B cell (primary cell): Measurements from ENCODE around the gene PDGFRB. TPM values are rescaled to one million over a fixed set of nuclear protein-coding genes. Genes with fewer than 3 reads are reported as not detected.

ENCODE experiments used
- ATAC-seq: fragments of 200-7000 bp; cut with Tn5 transposase; one replicate; pipeline ENCODE4 v1.10.0; 2021; ENCODE audit warnings: low read depth, mild to moderate bottlenecking, moderate number of reproducible peaks, moderate library complexity
- CTCF ChIA-PET: fragments of 350-600 bp; sonication (Branson Sonifier 250); formaldehyde crosslinking; loops from one replicate; lab custom pipeline; 2021; ENCODE audit warnings: antibody characterized with exemption, inconsistent platforms; lab: Charles Lee
- POLR2A ChIA-PET: fragments of 350-600 bp; sonication (Branson Sonifier 250); formaldehyde crosslinking; loops from one replicate; lab custom pipeline; 2021; ENCODE audit warnings: antibody characterized with exemption; lab: Charles Lee
- DNase-seq: peaks from one replicate; pipeline ENCODE4 v3.0.0; 2013
- H2AFZ ChIP-seq: 2 replicates; pipeline ENCODE4 v1.6.1; 2012; ENCODE audit warnings: mild to moderate bottlenecking, low read depth, low read length; ENCODE audit not compliant: insufficient read depth, poor library complexity, severe bottlenecking
- H3K27ac ChIP-seq, 2 donors: 1 replicate in 1 of 2; 2 replicates in 1 of 2; pipeline ENCODE4 v1.5.1; 2012 to 2013; ENCODE audit warnings: low read length in 2 of 2, mild to moderate bottlenecking in 2 of 2, moderate library complexity in 1 of 2
- H3K27me3 ChIP-seq, 4 experiments: fragments of 200-600 bp in 1 of 4; sonication (generic) in 1 of 4; replicated peaks in 1 of 4; 1 replicate in 2 of 4; 2 replicates in 2 of 4; pipeline versions ENCODE4 v1.6.1 to v1.7.0; 2013 to 2016; ENCODE audit warnings: low read length in 3 of 4, mild to moderate bottlenecking in 2 of 4, mixed read lengths in 1 of 4, moderate library complexity in 1 of 4; ENCODE audit not compliant: insufficient read depth in 4 of 4, control insufficient read depth in 3 of 4; ENCODE audit errors: control extremely low read depth in 1 of 4
- H3K36me3 ChIP-seq, 2 experiments: replicated peaks in 1 of 2; 1 replicate in 1 of 2; 2 replicates in 1 of 2; pipeline versions ENCODE4 v1.6.1 to v1.7.1; 2013; ENCODE audit warnings: low read length in 1 of 2; ENCODE audit not compliant: insufficient read depth in 2 of 2, control insufficient read depth in 1 of 2; ENCODE audit errors: control extremely low read depth in 1 of 2, extremely low read depth in 1 of 2
- H3K4me1 ChIP-seq, 2 donors: fragments of 200-600 bp in 1 of 2; sonication (generic) in 1 of 2; 1 replicate in 1 of 2; 2 replicates in 1 of 2; pipeline versions ENCODE4 v1.5.1 to v1.6.1; 2013 to 2017; ENCODE audit warnings: low read length in 2 of 2; ENCODE audit not compliant: control insufficient read depth in 2 of 2, insufficient read depth in 2 of 2
- H3K4me2 ChIP-seq: replicated peaks from 2 replicates; pipeline ENCODE3; 2012; ENCODE audit warnings: mild to moderate bottlenecking, low read depth, low read length; ENCODE audit not compliant: poor library complexity, severe bottlenecking
- H3K4me3 ChIP-seq, 5 experiments: fragments of 200-600 bp in 1 of 5; sonication (generic) in 1 of 5; 1 replicate in 3 of 5; 2 replicates in 2 of 5; pipeline versions ENCODE4 v1.5.1 to v1.7.0; 2011 to 2016; ENCODE audit warnings: low read length in 4 of 5, mild to moderate bottlenecking in 4 of 5, low read depth in 2 of 5, control low read depth in 1 of 5, moderate library complexity in 1 of 5; ENCODE audit not compliant: insufficient read depth in 1 of 5; ENCODE audit errors: control extremely low read depth in 1 of 5, extremely low read depth in 1 of 5
- H3K79me2 ChIP-seq: fragments of 200-600 bp; sonication (generic); one replicate; pipeline ENCODE4 v1.6.0; 2016; ENCODE audit warnings: low read length; ENCODE audit not compliant: control insufficient read depth, insufficient read depth
- H3K9ac ChIP-seq: fragments of 200-600 bp; sonication (generic); 2 replicates; pipeline ENCODE4 v1.6.1; 2017; ENCODE audit warnings: mild to moderate bottlenecking, low read length, moderate library complexity
- H3K9me3 ChIP-seq, 3 donors: one replicate each; pipeline versions ENCODE4 v1.6.1 to v1.7.1; 2013; ENCODE audit warnings: low read length in 2 of 3; ENCODE audit not compliant: control insufficient read depth in 2 of 3, insufficient read depth in 1 of 3; ENCODE audit errors: control extremely low read depth in 1 of 3
- H4K20me1 ChIP-seq: 2 replicates; pipeline ENCODE4 v1.6.0; 2012; ENCODE audit warnings: mild to moderate bottlenecking, low read length; ENCODE audit not compliant: insufficient read depth, control insufficient read depth, poor library complexity, severe bottlenecking
- H3K27ac Mint-ChIP-seq: one replicate; pipeline ENCODE4 v1.8.0; 2021; ENCODE audit warnings: mixed read lengths
- H3K27me3 Mint-ChIP-seq: one replicate; pipeline ENCODE4 v1.8.0; 2021; ENCODE audit warnings: mixed read lengths
- H3K4me1 Mint-ChIP-seq: one replicate; pipeline ENCODE4 v1.8.0; 2021; ENCODE audit warnings: mixed read lengths
- H3K4me3 Mint-ChIP-seq: one replicate; pipeline ENCODE4 v1.8.0; 2021; ENCODE audit warnings: mixed read lengths
- H3K9me3 Mint-ChIP-seq: one replicate; pipeline ENCODE4 v1.8.0; 2022; ENCODE audit warnings: mixed read lengths; ENCODE audit not compliant: insufficient read depth
- CTCF ChIP-seq: fragments of 200-600 bp; IDR thresholded peaks from one replicate; pipeline ENCODE4 v1.8.0; 2022; ENCODE audit warnings: antibody characterized with exemption, mild to moderate bottlenecking
- EZH2 ChIP-seq: IDR thresholded peaks from 2 replicates; pipeline ENCODE4 v1.6.1; 2012; ENCODE audit warnings: borderline replicate concordance, low read depth, mild to moderate bottlenecking, moderate library complexity, low read length; ENCODE audit not compliant: insufficient read depth, poor library complexity, severe bottlenecking
- WGBS: methylation state at CpG from one replicate; pipeline ENCODE4 v1.1.5; 2013; ENCODE audit warnings: missing lambda C conversion rate; ENCODE audit not compliant: insufficient coverage; 5-methylcytosine and 5-hydroxymethylcytosine counted together
- intact Hi-C: fragments of 100-400 bp; cut with micrococcal nuclease; formaldehyde crosslinking; loops from one replicate; pipeline ENCODE4 v1.10.0; 2022
- polyA plus RNA-seq: library from polyadenylated mRNA; depleted of rRNA; stranded (reverse); fragments of >200 nt; gene quantifications from 2 replicates; pipeline ENCODE4 v1.2.3, GENCODE V29; 2012
- total RNA-seq, 2 donors: library from RNA; stranded (reverse); fragments of 120-200 nt in 1 of 2; gene quantifications; 1 replicate in 1 of 2; 2 replicates in 1 of 2; pipeline versions ENCODE4 v1.2.3 to v1.2.4, GENCODE V29; 2013 to 2022

PDGFRB gene
- total and polyA plus RNA-seq, 2 donors (not counting 1 experiment from before 2014, with no cell fraction given) = 0.42 to 3.6 TPM

- Mint-ChIP-seq H3K27ac (no peak overlapping the region), H3K4me1 (peaks cover 2% of the 10 kb centered on the region), H3K4me3 (no peak overlapping the region), H3K27me3 (peaks cover 20% of the 10 kb centered on the region), H3K9me3 (no peaks in the 10 kb centered on the region)
- no peaks in the 10 kb centered on the region for H3K79me2 ChIP-seq
- H3K27me3 ChIP-seq = peaks cover 0 to 10% (median 0%) of the 10 kb centered on the region in 4 experiments
- no peaks in the 10 kb centered on the region for H3K36me3 ChIP-seq
- H3K9ac ChIP-seq = no peak overlapping the region
- no peak overlapping the region for H3K27ac ChIP-seq
- no peak overlapping the region for H2AFZ ChIP-seq
- H3K4me1 ChIP-seq = peaks cover 1 to 7% of the 10 kb centered on the region in 2 donors
- DNase-seq = no peak
- H3K9me3 ChIP-seq = no peaks in the 10 kb centered on the region
- TF ChIP-seq CTCF = no peak
- no peak for TF ChIP-seq EZH2
- H4K20me1 ChIP-seq = no peaks in the 10 kb centered on the region
- H3K4me2 ChIP-seq = no peak overlapping the region
- POLR2A ChIA-PET = no interaction called here
- 80% methylated on average over 12 of the region's 12 CpGs for WGBS
- no peak for ATAC-seq
- intact Hi-C loops = no loop called here
- CTCF ChIA-PET = interaction anchor here (0.9 kb wide), 1 partner anchor 13 kb away, joined by 3 read pairs; no protein-coding TSS in a partner anchor
- H3K4me3 ChIP-seq = no peak overlapping the region
Observed at GRCh38 chr5:150203832-150204589, 48.4 kb upstream of the PDGFRB start.

DNA sequence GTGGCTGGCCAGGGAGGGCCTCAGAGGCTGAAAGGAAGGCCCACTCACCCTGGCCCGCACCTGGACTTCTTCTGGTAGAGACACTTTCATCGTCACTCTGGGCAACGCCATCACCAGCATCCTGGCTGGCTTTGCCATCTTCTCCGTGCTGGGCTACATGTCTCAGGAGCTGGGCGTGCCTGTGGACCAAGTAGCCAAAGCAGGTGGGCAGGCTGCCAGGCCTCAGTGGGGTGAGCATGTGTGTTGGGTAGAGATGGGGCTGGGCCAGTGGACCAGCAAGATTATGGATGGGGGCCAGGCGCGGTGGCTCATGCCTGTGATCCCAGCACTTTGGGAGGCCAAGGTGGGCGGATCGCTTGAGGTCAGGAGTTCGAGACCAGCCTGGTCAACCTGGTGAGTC lies 46.9 kb upstream of the PDGFRB start:
- Mint-ChIP-seq H3K27ac (no peak overlapping the region), H3K4me3 (no peak overlapping the region), H3K9me3 (no peaks in the 10 kb centered on the region), H3K4me1 (no peaks in the 10 kb centered on the region), H3K27me3 (peaks cover 14% of the 10 kb centered on the region)
- intact Hi-C loops = no loop called here
- Histone ChIP-seq H3K4me3 (no peak overlapping the region), H3K27ac (no peak overlapping the region), H3K9me3 (no peaks in the 10 kb centered on the region), H3K4me2 (no peak overlapping the region), H3K79me2 (no peaks in the 10 kb centered on the region), H3K27me3 (peaks cover 0 to 3% (median 0%) of the 10 kb centered on the region in 4 experiments), H2AFZ (no peak overlapping the region), H3K9ac (no peak overlapping the region), H3K4me1 (no peaks in the 10 kb centered on the region), H4K20me1 (no peaks in the 10 kb centered on the region), H3K36me3 (no peaks in the 10 kb centered on the region)
- ATAC-seq (no peak), DNase-seq (no peak)
- ChIA-PET CTCF (interaction anchor here (0.7 kb wide), 1 partner anchor 1008 kb away, joined by 3 read pairs; no protein-coding TSS in a partner anchor), POLR2A (no interaction called here)
- no peak for TF ChIP-seq CTCF
- TF ChIP-seq EZH2 = no peak
- 94% methylated on average over 10 of the region's 10 CpGs for WGBS
